GM23338 (cell line): ENCODE results near the gene FNIP2.

ENCODE experiments used
- CREB1 ChIP-seq: fragments of 250-450 bp; sonication (Bioruptor Pico); IDR thresholded peaks from 2 replicates; pipeline ENCODE4 v1.5.0; 2020; ENCODE audit warnings: low read depth, mild to moderate bottlenecking, moderate library complexity
- EZH2 ChIP-seq: fragments of 200-600 bp; sonication (generic); IDR thresholded peaks from one replicate; pipeline ENCODE4 v1.8.0; 2017; ENCODE audit warnings: antibody characterized with exemption, mild to moderate bottlenecking, low read depth; ENCODE audit not compliant: unreplicated experiment
- EZH2phosphoT487 ChIP-seq: fragments of 200-600 bp; sonication (generic); IDR thresholded peaks from one replicate; pipeline ENCODE4 v1.8.1; 2018; ENCODE audit warnings: antibody characterized with exemption; ENCODE audit not compliant: unreplicated experiment
- JUNB ChIP-seq: IDR thresholded peaks from one replicate; pipeline ENCODE4 v1.6.1; 2016; ENCODE audit warnings: antibody characterized with exemption; ENCODE audit not compliant: unreplicated experiment
- POLR2AphosphoS5 ChIP-seq: IDR thresholded peaks from 2 replicates; pipeline ENCODE4 v1.6.1; 2016; ENCODE audit warnings: antibody characterized with exemption, low read depth
- TF ChIP-seq, protein P1 (sequence below), 2 experiments: fragments of 200-600 bp in 1 of 2; sonication (generic) in 1 of 2; conservative IDR thresholded peaks; 2 replicates each; pipeline versions ENCODE4 v1.5.1 to v1.6.1; 2016 to 2017; ENCODE audit warnings: antibody characterized with exemption in 2 of 2, low read depth in 2 of 2, mild to moderate bottlenecking in 2 of 2, moderate library complexity in 1 of 2
- TF ChIP-seq, protein P2 (sequence below): IDR thresholded peaks from one replicate; pipeline ENCODE4 v1.6.1; 2018; ENCODE audit warnings: antibody characterized with exemption; ENCODE audit not compliant: unreplicated experiment

DNA sequence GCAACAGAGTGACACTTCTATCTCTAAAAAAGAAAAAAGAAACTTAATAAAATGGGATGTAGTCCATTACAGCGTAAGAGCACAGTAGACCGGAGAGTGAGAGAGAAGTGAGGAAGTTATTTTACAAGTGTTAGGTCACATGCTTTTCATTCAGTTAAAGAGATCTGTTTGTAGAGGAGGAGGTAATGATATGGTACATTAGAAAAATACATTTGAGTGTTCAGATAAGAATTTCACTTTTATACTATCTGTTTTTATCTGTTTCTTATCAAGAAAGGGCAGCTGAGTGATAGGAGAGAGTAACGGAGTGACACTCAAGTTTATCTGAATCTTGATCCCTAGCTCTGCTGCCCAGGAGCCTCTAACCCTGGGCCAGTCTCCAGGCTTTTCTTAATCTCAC is 38.9 kb downstream of the FNIP2 start:
- TF ChIP-seq, protein P1, sequence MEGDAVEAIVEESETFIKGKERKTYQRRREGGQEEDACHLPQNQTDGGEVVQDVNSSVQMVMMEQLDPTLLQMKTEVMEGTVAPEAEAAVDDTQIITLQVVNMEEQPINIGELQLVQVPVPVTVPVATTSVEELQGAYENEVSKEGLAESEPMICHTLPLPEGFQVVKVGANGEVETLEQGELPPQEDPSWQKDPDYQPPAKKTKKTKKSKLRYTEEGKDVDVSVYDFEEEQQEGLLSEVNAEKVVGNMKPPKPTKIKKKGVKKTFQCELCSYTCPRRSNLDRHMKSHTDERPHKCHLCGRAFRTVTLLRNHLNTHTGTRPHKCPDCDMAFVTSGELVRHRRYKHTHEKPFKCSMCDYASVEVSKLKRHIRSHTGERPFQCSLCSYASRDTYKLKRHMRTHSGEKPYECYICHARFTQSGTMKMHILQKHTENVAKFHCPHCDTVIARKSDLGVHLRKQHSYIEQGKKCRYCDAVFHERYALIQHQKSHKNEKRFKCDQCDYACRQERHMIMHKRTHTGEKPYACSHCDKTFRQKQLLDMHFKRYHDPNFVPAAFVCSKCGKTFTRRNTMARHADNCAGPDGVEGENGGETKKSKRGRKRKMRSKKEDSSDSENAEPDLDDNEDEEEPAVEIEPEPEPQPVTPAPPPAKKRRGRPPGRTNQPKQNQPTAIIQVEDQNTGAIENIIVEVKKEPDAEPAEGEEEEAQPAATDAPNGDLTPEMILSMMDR (conservative IDR thresholded peaks at IDR 0.05; ENCODE audit: low read depth in 2 of 2), result no peak
- TF ChIP-seq, protein P2, sequence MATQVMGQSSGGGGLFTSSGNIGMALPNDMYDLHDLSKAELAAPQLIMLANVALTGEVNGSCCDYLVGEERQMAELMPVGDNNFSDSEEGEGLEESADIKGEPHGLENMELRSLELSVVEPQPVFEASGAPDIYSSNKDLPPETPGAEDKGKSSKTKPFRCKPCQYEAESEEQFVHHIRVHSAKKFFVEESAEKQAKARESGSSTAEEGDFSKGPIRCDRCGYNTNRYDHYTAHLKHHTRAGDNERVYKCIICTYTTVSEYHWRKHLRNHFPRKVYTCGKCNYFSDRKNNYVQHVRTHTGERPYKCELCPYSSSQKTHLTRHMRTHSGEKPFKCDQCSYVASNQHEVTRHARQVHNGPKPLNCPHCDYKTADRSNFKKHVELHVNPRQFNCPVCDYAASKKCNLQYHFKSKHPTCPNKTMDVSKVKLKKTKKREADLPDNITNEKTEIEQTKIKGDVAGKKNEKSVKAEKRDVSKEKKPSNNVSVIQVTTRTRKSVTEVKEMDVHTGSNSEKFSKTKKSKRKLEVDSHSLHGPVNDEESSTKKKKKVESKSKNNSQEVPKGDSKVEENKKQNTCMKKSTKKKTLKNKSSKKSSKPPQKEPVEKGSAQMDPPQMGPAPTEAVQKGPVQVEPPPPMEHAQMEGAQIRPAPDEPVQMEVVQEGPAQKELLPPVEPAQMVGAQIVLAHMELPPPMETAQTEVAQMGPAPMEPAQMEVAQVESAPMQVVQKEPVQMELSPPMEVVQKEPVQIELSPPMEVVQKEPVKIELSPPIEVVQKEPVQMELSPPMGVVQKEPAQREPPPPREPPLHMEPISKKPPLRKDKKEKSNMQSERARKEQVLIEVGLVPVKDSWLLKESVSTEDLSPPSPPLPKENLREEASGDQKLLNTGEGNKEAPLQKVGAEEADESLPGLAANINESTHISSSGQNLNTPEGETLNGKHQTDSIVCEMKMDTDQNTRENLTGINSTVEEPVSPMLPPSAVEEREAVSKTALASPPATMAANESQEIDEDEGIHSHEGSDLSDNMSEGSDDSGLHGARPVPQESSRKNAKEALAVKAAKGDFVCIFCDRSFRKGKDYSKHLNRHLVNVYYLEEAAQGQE, result no peak
- TF ChIP-seq JUNB (no peak), EZH2phosphoT487 (no peak), EZH2 (no peak), POLR2AphosphoS5 (no peak), CREB1 (CRISPR knock-in tag) (no peak)
